ENCODE data around the gene CTDSPL.
"Not testable (repeated sequence)": the region's sequence is repeated elsewhere in the genome, so short reads cannot be mapped to it uniquely, and the experiment has no call there.

CTDSPL gene, protein sequence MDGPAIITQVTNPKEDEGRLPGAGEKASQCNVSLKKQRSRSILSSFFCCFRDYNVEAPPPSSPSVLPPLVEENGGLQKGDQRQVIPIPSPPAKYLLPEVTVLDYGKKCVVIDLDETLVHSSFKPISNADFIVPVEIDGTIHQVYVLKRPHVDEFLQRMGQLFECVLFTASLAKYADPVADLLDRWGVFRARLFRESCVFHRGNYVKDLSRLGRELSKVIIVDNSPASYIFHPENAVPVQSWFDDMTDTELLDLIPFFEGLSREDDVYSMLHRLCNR

GRCh38 chr3:37861620-37862041 is at the start of gene CTDSPL:
CTDSPL (plus strand) TSS chr3:37861880; CDS start chr3:37862200, 320 bp downstream.
- DNase-seq = peak; percentile 87

GRCh38 chr3:37812499-37812896 is 49.2 kb upstream of the CTDSPL start:
- DNase-seq = peak; percentile 61

DNA sequence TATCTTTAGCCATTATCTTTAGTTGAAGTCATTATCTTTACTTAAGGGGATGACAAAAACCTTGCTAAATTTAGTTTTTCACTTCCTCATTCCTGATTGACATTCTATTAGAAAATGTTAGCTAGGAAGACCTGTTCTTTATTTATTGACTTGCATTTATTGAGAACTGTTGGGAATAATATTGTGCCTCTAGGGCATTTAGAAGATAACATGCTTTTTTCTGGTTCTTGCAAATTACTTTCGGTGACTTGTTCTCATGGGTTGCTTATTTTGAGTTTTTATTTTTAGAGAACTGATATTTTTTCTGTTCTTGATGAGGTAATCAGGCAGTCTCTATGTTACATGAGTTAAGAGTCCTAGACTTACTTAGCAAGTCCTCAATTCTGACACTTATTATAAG is 48.3 kb upstream of the CTDSPL start:
- no peak for DNase-seq

DNA sequence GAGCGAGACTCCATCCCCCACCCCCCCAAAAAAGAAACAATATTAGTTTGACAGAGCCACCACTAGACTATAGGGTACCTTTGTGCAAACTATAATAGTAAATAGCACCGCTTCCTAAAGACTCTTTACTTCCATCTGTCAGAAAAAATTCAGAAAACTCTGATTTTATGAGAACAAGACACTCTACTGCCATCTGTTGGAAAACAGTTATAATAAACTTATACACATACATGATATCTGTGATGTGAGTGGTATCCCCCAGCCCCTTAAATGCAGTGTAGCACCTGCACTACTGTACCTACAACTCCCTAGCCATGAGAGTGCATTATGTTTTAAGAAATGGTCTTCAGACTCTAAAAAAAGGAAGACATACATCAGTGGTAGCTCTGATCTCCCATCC is 47.1 kb upstream of the CTDSPL start:
- no peak for DNase-seq

GRCh38 chr3:37815156-37815555 is 46.5 kb upstream of the CTDSPL start:
- not testable (repeated sequence) for DNase-seq

- no peak for DNase-seq
Observed at GRCh38 chr3:37816271-37816670, 45.4 kb upstream of the CTDSPL start.

GRCh38 chr3:37819591-37819990 is 42.1 kb upstream of the CTDSPL start:
- no peak for DNase-seq

DNA sequence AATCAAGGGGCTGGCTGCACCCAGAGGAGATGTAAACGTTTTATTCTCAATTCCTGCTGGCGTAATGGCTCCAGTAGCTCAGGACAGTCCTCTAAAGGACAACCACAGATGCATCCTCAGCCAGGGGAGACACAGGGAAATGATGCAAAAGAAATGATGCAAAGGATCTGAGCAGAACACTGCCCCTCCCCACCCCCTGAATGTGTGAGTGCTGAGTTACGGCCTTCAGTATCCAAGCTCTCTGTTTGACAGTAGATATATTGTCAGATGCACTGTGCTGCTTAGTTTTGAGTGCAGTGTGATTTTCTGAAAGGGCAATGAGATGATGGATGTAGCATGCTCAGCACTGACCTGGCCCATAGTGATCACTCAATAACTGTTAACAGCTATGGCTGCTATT is 41.4 kb upstream of the CTDSPL start:
- DNase-seq = no peak

- DNase-seq = no peak
Observed at GRCh38 chr3:37823189-37823588, 38.5 kb upstream of the CTDSPL start.

DNA sequence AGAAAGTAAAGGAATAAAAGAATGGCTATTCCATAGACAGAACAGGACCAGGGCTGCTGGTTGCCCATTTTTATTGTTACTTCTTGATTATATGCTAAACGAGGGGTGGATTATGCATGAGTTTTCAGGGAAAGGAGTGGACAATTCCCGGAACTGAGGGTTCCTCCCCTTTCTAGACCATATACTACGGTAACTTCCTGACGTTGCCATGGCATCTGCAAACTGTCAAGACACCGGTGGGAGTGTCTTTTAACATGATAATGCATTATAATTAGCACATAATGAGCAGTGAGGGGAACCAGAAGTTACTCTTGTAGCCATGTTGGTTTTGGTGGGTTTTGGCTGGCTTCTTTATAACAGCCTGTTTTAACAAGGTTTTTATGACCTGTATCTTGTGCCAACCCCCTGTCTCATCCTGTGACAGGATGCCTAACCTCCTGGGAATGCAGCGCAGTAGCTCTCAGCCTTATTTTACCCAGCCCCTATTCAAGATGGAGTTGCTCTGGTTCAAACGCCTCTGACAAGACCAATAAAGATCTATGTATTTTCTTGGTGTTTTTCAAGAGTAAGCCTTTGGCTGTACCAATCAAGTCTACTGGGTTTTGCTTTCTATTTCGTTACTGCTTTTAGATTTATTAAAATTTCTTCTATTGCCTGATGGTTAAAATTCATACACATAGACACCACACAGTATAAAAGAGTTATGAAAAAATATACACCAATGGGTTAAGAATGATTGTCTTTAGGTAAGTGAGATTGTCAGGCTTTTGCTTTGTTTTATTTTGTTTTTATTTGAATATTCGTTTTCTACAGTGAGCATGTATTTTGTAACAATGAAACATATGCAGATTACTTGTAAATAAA is 37.4 kb upstream of the CTDSPL start:
- DNase-seq = no peak

DNA sequence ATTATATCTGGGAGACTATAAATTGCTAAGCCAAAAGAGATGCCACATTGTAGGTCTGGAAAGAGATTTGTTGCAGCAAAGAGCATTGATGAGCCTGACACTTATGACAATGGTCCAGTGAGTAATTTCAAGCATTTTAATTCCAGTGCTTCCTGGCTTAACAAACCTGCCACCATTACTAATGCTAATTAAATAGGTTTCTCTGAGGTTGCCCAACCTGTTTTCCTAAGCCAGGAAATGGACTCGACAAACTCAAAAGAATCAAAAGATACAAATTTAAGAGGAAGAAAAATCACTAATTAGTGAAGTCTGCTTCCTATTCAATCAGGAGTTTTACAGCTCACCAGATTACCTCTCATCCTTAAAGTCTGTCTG is 36.7 kb upstream of the CTDSPL start:
- no peak for DNase-seq

DNA sequence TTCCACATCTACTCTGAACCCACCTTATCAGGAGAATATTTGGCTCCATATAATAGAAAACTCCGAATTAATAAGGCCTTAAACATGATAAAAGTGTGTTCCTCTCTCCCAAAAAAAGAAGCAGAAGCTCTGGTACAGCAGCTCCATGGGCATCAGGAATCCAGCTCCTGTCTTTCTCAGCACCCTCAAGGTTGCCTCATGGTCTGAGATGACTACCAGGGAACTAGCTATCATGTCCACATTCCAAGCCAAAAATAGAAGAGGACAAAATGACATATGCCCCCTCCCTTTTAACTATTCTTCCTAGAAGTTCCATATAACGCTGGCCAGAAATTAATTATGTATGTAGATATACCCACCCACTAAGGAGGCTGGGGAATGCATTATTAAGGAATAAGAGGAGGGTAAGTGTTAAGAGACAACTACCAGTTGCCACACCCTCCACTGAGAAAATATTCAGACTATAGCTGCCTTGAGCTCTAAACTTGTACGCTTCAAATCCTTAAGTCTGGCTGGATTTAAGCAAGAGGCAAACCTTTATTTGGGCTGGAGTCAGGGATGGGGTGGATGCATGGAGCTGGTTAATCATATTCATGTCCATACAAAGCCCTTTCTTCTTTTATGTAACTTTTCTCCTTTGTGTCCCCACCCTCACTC is 35.8 kb upstream of the CTDSPL start:
- DNase-seq = no peak

- no peak for DNase-seq
Observed at GRCh38 chr3:37826502-37826901, 35.2 kb upstream of the CTDSPL start.

- DNase-seq = no peak
Observed at GRCh38 chr3:37826933-37827332, 34.7 kb upstream of the CTDSPL start.

GRCh38 chr3:37832480-37832879 is 29.2 kb upstream of the CTDSPL start:
- DNase-seq = no peak

- DNase-seq = no peak
Observed at GRCh38 chr3:37833302-37834186, 28.1 kb upstream of the CTDSPL start.

DNA sequence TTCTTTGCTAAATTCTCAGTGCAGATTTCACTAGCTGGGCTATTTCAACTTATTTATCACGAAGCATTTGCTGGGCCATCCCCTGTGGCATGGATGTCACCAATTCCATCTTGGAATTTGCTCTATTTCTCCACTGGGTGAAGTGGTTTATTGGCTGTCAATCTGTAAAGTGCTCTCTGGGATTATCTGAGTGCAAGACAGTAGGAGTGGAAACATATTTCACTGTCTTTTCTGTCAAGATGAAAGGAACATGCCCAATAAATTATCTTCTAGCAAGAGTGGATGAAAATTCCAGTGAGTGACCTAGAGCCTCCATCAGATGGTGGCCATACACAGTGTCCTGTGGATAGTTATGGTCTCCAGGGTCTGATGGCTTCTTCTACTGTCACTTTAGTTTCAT is 25.1 kb upstream of the CTDSPL start:
- DNase-seq = no peak

DNA sequence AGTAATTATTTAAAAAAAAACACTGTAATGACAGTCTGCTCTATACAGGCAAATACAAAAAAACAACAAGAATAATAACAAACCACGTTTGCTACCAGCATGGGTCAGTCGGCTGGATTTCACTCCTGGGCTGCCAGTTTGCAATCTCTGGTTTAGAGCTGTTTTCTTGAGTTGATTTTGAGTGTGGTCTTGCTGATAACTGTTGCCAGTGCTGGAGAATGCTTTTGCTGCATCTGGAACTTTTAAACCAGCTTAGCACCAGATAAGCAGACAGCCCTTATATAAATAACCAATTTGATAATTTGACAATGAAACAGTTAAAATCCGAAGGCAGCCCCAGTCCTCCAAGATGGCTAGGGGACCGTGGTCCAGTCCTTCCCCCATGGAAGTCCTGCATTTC is 14.0 kb upstream of the CTDSPL start:
- DNase-seq = no peak

DNA sequence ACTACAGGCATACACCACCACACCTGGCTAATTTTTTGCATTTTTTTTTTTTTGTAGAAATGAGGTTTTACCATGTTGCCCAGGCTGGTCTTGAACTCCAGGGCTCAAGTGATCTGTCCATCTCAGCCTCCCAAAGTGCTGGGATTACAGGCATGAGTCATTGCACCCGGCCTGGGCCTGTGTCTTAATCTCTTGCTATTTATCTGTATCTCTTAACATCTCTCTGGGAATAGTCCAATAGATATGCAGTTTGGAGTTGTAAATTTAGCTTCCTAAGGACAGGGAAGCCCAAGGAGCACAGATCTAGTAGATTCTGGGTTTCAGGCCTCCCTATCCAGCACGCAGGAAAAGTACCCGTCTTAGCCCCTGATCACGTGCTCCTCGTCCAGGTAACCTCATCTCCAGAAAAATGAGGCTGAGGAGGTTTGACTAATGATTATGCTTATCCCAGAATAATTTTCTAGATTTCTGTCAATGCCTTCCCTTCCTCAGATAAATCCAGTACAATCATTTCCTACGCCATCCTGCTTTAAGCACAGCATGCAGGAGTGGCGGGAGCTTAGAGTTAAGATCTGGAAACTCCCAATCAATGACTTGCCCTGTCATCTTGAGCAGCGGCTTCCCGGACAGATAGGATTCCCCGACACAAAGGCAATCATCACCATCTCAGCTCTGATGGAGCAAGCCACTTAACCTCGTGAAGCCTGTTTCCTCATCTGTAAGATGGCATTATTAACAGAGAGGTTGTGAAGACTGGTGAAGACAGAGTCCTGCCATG is 12.3 kb upstream of the CTDSPL start:
- no peak for DNase-seq

- no peak for DNase-seq
Observed at GRCh38 chr3:37852097-37852496, 9.6 kb upstream of the CTDSPL start.

- DNase-seq = no peak
Observed at GRCh38 chr3:37852771-37853170, 8.9 kb upstream of the CTDSPL start.

Data from left hindlimb (tissue), 1 donor.